GM12878 (cell line): ENCODE measurements around the gene DVL2.

Experiments used
- NFIC ChIP-seq: IDR thresholded peaks from 2 replicates; pipeline ENCODE4 v1.6.1; 2012; ENCODE audit warnings: low read depth, mild to moderate bottlenecking, inconsistent platforms, low read length, moderate library complexity
- RBBP5 ChIP-seq: fragments of 200-600 bp; sonication (generic); conservative IDR thresholded peaks from 2 replicates; pipeline ENCODE4 v1.6.1; 2016
- SPI1 ChIP-seq: IDR thresholded peaks from 2 replicates; pipeline ENCODE4 v1.6.1; 2011; ENCODE audit warnings: low read depth, mild to moderate bottlenecking, low read length, moderate library complexity, borderline replicate concordance; ENCODE audit not compliant: insufficient read depth
- TF ChIP-seq, protein P1 (sequence below): IDR thresholded peaks from 2 replicates; pipeline ENCODE4 v1.6.1; 2012; ENCODE audit warnings: mild to moderate bottlenecking, low read depth, low read length
- TF ChIP-seq, protein P2 (sequence below), 3 experiments: IDR thresholded peaks in 2 of 3; conservative IDR thresholded peaks in 1 of 3; 2 replicates each; pipeline ENCODE4 v1.5.1; 2011; ENCODE audit warnings: low read depth in 3 of 3, low read length in 3 of 3, mild to moderate bottlenecking in 3 of 3, control low read depth in 2 of 3, moderate library complexity in 2 of 3, inconsistent platforms in 1 of 3, mixed read lengths in 1 of 3; ENCODE audit not compliant: control insufficient read depth in 2 of 3, insufficient read depth in 1 of 3; ENCODE audit errors: extremely low read depth in 1 of 3

DNA sequence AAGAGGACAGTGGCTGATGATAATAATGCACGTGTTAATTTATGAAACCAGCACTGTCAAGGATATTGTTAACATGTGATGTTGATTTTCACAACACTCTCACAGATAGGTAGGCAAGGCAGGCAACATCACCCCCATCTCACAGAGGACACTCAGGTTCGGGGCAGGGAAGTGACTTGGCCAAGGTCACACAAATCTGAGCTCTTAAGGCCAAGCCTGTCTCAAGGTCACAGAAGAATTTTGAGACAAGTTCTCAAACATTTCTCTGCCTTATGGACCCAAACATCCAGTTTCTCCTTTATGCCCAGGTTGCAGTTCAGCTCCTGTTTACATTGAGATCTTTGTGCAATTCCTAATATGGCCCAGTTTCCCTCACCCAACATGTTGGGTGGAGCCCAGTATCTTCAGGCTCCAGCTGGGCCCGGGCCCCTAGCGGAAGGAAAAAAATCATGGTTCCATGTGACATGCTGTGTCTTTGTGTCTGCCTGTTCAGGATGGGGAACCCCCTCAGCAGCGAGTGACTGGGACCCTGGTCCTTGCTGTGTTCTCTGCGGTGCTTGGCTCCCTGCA, 48.5 kb upstream of the DVL2 start:
- TF ChIP-seq, protein P1, sequence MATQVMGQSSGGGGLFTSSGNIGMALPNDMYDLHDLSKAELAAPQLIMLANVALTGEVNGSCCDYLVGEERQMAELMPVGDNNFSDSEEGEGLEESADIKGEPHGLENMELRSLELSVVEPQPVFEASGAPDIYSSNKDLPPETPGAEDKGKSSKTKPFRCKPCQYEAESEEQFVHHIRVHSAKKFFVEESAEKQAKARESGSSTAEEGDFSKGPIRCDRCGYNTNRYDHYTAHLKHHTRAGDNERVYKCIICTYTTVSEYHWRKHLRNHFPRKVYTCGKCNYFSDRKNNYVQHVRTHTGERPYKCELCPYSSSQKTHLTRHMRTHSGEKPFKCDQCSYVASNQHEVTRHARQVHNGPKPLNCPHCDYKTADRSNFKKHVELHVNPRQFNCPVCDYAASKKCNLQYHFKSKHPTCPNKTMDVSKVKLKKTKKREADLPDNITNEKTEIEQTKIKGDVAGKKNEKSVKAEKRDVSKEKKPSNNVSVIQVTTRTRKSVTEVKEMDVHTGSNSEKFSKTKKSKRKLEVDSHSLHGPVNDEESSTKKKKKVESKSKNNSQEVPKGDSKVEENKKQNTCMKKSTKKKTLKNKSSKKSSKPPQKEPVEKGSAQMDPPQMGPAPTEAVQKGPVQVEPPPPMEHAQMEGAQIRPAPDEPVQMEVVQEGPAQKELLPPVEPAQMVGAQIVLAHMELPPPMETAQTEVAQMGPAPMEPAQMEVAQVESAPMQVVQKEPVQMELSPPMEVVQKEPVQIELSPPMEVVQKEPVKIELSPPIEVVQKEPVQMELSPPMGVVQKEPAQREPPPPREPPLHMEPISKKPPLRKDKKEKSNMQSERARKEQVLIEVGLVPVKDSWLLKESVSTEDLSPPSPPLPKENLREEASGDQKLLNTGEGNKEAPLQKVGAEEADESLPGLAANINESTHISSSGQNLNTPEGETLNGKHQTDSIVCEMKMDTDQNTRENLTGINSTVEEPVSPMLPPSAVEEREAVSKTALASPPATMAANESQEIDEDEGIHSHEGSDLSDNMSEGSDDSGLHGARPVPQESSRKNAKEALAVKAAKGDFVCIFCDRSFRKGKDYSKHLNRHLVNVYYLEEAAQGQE, result no peak
- no peak for TF ChIP-seq RBBP5
- TF ChIP-seq, protein P2, sequence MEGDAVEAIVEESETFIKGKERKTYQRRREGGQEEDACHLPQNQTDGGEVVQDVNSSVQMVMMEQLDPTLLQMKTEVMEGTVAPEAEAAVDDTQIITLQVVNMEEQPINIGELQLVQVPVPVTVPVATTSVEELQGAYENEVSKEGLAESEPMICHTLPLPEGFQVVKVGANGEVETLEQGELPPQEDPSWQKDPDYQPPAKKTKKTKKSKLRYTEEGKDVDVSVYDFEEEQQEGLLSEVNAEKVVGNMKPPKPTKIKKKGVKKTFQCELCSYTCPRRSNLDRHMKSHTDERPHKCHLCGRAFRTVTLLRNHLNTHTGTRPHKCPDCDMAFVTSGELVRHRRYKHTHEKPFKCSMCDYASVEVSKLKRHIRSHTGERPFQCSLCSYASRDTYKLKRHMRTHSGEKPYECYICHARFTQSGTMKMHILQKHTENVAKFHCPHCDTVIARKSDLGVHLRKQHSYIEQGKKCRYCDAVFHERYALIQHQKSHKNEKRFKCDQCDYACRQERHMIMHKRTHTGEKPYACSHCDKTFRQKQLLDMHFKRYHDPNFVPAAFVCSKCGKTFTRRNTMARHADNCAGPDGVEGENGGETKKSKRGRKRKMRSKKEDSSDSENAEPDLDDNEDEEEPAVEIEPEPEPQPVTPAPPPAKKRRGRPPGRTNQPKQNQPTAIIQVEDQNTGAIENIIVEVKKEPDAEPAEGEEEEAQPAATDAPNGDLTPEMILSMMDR (IDR thresholded peaks at IDR 0.05 in 2 of 3, conservative IDR thresholded peaks at IDR 0.05 in 1 of 3; ENCODE audit: control insufficient read depth in 2 of 3, extremely low read depth in 1 of 3, insufficient read depth in 1 of 3, low read depth in 3 of 3, low read length in 3 of 3), result no peak
- no peak for TF ChIP-seq SPI1
- no peak for TF ChIP-seq NFIC
